ENCODE data around the gene ADD1.

DNA sequence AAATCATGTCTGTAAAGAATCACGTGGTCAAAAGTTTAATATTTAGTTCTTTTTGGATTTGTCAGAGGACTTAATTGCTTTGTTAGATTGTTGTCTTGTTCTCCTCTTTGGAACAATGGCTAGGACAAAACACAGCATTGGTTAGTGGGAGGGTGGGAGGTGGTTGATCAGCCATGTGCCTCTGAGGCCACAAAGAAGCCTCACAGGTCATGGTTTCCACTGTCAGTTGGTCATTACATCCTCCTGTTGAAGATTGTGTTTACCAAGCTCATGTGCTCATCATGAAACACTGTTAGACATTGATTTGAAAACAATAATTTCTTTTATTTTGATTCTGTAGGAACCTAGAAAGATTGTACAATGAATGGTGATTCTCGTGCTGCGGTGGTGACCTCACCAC, 31.9 kb downstream of the ADD1 start:
- no peak for TF ChIP-seq EZH2 (IDR thresholded peaks at IDR 0.05; ENCODE audit: low read depth)
- TF ChIP-seq, protein P1, sequence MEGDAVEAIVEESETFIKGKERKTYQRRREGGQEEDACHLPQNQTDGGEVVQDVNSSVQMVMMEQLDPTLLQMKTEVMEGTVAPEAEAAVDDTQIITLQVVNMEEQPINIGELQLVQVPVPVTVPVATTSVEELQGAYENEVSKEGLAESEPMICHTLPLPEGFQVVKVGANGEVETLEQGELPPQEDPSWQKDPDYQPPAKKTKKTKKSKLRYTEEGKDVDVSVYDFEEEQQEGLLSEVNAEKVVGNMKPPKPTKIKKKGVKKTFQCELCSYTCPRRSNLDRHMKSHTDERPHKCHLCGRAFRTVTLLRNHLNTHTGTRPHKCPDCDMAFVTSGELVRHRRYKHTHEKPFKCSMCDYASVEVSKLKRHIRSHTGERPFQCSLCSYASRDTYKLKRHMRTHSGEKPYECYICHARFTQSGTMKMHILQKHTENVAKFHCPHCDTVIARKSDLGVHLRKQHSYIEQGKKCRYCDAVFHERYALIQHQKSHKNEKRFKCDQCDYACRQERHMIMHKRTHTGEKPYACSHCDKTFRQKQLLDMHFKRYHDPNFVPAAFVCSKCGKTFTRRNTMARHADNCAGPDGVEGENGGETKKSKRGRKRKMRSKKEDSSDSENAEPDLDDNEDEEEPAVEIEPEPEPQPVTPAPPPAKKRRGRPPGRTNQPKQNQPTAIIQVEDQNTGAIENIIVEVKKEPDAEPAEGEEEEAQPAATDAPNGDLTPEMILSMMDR (conservative IDR thresholded peaks at IDR 0.05) = no peak
